ELR (cell line): ENCODE results near the gene TUB.
A peak's percentile ranks its signal among the peaks of the same experiment; 100 is the strongest.

Experiments
- DNase-seq: peaks from one replicate; pipeline ENCODE4 v3.0.0-alpha.2; 2015; ENCODE audit warnings: low read depth

TUB gene, protein sequence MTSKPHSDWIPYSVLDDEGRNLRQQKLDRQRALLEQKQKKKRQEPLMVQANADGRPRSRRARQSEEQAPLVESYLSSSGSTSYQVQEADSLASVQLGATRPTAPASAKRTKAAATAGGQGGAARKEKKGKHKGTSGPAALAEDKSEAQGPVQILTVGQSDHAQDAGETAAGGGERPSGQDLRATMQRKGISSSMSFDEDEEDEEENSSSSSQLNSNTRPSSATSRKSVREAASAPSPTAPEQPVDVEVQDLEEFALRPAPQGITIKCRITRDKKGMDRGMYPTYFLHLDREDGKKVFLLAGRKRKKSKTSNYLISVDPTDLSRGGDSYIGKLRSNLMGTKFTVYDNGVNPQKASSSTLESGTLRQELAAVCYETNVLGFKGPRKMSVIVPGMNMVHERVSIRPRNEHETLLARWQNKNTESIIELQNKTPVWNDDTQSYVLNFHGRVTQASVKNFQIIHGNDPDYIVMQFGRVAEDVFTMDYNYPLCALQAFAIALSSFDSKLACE

GRCh38 chr11:8080674-8081590 is at the start of gene TUB:
Gene TUB, plus strand, starts transcription at chr11:8081211. Its CDS starts 300 bp downstream, at chr11:8081511.
- peak; percentile 33 for DNase-seq

DNA sequence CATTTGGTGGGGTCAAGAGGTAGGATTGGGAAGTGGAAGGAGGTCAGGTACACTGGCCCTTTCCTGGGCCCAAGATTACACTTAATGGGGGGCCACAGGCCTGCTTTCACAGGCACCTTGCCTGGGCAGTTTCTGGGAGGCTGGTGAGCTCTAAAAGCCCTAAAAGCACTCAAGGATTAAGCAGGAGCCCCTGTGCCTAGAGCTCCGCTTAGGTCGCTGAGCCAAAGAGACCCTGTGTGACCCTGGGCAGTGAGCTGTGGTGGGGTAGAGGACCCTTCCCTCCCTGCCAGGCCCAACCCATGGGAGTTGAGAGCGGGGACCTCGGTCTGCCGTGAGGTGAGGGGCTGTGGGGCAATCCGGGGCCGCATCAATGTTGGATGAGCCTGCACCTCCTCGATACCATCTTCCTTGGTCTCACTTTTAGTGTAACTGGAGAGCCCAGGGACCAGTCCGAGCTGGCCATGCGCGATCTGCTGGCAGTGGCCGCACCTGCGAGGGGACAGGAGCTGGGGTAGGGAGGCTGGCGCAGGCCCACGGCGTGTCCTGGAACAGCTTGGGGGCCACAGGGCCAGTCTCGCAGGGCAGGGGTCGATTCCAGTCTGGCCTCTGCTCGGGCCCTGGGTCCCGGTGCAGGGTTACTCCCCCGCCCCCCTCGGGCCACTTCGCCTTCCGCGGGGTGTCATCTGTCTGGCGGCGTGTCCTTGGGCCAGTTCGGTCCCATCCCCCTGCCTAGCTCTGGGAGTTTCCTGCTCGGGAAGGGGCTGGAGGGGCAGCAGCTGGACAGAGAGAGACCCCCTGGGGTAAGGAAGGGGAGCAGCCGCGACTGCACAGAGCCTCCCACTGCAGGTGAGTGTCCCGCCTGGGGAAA is 49.5 kb upstream of the TUB start:
- DNase-seq: no peak

- DNase-seq: no peak
Observed at GRCh38 chr11:8032122-8032521, 48.9 kb upstream of the TUB start.

DNA sequence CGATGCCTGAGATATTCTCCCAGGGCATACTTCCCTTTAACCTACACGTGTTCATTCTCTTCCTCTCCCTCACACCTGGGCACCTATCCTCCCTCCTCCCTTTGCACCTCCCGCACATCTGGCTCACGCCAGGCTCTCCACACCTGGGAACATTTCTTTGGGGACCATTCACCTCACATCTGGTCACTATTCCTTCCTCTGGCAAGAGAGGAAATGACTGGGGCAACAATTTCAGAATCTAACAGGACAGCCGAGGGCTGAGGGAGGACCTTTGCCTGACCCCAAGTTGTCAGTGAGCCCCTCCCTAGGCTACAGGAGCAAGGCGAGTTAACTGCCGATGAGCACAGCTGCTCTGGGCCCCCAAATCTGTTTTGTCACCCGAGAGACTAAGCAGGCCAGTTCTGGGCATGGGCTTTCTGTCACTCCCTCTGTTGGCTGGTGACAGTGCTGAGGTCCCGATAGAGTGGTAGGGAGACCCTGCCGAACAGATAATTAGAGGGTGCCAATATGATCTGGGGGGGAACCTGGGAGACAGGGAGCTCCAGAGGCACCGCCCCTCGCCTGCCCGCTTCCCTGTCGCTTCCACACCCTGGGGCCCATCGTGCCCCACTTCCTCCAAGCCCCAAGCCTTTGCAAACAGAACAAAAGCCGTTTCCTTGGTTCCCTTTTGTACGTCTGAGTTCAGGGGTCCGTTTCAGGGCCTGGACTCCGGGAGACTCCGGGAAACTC is 48.3 kb upstream of the TUB start:
- DNase-seq: no peak

GRCh38 chr11:8033305-8034105 is 47.5 kb upstream of the TUB start:
- DNase-seq: peak; percentile 82

- no peak for DNase-seq
Observed at GRCh38 chr11:8034106-8034585, 46.9 kb upstream of the TUB start.

DNA sequence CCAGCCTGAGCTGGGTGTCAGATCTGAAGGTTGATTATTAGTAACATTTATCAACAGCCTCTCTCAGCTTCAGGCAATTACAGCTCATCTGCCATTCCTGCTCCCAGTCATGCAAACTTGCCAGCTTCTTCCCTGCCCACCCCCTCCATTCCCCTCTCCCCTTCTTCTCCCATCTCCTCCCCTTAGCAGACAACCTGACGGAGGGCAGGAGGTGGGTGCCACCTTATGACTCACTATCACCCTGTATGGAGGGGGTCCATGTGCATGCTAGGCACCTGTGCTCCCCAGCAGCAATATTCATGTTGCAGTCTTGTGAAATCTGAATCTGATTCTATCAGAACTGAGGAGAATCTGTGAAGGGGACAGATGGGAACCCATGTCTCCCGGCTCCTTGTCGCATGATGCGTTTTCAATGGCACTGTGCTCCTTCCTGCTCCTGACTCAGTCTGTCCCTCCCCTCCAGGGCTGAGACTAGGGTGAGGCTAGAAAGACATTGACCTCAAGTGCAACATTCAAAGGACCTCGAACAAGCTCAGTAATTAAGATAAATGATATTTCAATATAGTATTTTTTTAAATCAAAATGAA is 46.3 kb upstream of the TUB start:
- DNase-seq: no peak

DNA sequence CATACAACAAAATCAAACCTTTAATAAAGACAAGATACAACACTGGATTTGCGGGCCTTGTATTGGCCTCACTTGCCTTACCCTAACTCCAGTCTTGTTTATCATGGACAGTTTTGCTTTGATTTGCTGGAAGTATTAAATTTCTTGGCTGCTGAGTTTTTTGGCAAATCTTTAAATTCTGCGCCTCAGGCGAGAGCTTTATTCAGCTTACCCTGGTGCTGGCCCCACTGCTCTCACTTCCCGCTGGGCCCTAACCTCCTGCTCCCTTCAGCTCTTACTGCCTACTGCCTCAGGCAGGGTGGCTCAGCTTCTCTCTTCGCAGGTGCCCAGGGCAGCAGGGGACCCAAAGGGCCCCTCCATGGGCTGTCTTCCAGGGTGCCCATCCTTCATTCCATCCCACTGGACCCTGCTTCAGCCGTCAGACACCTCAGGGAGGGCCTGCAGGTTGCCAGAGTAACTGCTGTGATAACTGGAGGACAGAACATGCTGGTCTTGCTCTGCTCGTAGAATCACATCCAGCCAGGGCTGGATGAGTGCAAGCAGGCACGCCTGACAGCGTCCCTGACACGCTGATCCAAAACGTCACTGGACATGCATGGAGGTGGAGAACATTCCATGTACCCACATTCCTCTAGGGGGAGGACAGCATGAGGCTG is 45.7 kb upstream of the TUB start:
- no peak for DNase-seq

DNA sequence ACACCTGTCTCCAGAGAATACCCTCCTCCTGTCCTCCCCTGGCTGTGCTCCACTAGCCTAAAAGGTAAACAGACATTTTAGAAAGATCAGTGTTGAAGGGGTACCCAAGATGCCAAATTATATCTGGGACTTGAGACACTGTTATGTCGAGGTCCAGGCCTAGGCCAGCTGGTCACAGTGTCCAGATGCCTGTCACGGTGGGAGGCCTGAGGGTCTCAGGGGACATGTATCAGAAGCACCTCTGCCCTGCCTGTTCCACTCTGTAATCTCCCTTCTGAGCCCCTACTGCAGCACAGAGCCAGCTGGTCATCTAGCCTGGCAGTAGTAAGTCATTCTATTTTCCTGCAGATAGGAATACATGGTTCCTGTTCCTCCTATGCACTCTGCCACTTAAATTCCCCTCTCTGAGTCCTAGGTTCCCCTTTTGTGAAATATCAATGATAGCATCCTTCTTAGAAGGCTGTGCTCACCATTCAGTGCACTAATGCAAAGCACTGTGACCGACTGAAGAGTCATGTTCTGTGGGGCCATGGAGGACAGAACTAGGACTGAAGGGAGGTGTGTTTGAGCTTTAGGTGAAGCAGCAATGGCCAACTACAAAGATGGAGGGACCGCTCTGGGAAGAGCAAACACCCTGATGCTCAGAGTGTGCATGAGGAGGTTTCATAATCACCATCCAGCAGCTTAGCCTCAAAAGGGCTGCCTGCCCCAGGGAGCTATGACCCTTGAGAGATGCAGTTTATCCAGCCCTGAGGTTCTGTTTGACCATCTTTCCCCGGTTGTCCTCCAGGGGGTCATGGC is 44.8 kb upstream of the TUB start:
- no peak for DNase-seq

GRCh38 chr11:8036986-8037385 is 44.0 kb upstream of the TUB start:
- no peak for DNase-seq

DNA sequence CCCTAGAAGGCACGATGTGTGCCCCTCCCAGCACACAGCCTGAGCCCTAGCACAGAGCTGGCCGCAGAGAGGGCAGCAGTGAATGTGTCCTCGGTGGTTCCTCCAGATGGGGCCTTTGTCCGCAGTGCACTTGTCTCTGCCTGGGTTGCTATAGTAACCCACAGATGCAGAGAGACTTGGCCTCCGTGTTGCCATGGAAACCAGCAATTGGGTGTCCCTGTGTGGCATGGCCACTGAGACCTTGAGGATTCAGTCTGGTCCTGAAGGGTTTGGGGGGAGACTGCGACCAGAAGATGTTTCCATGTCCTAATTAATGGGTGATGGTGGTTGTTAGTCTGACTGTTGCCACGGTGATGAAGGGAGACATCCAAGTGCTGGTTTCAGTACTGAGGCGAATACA is 42.6 kb upstream of the TUB start:
- no peak for DNase-seq

GRCh38 chr11:8038811-8039529 is 42.0 kb upstream of the TUB start:
- no peak for DNase-seq

DNA sequence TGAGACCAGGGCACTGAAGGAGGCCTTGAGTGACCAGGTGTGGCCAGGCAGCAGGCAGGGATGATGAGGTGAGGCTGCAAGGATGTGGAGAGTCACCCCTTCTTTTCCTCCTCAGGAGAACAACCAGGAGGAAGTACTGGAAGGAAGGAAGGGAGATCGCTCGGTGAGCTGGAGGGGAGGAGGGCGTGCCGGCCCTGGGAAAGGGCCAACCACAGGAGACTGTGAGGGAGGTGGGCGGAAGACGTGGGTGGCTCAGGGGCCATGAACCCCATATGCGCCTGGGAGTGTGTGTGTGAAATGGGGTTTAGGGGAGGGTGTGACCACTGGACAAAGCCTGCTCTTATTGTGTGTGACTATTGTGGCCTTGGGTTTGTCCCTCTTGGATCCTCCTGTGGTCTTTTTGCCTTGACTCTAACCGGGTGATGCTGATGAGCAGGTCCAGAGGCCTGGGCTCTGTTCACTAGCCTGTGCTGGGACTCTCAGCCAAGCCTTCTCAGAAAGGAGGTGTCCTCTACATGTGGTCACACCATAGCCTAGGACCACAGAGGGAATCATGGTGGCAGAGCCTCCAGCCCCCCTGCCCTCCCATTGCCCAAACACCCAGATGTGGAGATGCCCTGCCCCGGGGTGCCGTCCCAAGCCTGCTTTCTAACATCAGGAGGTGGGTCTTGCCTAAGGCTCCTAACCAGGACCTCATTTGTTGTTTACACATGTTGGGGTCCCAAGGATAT is 41.3 kb upstream of the TUB start:
- no peak for DNase-seq

DNA sequence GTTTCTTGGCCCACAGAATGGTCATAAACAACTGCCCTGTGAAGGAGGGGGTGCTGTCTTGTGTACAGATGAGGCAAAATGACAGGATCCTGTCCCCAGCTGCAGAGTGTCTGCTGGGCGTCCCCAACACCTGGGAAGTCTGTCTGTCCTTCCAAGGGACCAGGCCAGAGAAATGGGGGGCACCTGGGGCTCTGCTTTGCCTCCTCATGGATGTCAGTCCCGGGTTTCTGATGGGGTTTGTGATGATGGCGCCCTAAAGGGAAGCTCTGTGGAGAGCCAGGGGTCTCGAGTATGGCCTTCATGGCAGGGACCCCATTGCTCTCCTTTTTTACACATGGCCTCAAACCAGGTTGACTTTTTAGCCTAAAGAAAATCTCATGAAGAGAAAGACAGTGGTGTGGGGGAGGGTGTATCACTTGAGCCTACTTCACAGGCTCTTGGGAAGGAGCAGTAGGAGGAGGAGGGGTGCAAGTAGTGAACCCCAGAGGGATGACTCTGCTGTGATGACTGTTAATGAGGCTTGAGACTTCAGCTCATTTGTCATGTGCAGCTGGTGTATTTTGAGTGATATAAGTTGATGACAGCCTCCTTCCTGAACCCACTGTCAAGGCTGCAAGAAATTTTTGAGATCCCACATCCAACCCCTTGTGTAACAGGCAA is 40.6 kb upstream of the TUB start:
- DNase-seq: no peak

- DNase-seq: no peak
Observed at GRCh38 chr11:8040921-8041285, 40.1 kb upstream of the TUB start.

DNA sequence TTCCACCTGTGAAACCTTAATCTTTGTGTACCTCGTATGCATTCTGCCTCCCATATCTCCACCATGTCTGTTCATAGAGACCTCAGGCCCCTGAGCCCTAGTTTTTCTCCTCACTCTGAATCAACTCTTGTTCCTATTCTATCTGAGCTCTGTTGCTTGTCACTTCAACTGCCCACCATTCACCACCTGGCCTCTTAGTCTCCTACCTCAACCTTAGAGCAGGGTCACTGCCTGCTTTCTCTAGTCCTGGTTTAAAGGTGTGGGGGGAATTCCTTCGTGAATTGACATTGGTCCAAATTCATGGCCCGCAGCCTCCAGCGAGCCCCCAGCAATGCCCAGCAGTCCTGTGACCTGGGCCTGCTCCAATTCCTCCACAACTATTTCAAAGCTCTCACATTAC is 39.4 kb upstream of the TUB start:
- no peak for DNase-seq

- DNase-seq: no peak
Observed at GRCh38 chr11:8043756-8044155, 37.3 kb upstream of the TUB start.
